Measurements from ENCODE around the gene PYCARD. TPM values are rescaled to one million over a fixed set of nuclear protein-coding genes. Genes with fewer than 3 reads are reported as not detected.

PYCARD gene
- total RNA-seq, 3 donors from 2014 or later: 39.2 to 63.4 (median 63.1) TPM

GRCh38 chr16:31225193-31225592, 22.6 kb upstream of the PYCARD start:
- Histone ChIP-seq H3K4me1 (ENCODE audit: low read depth) (no peaks in the 10 kb centered on the region), H3K4me3 (no peak overlapping the region), H3K36me3 (ENCODE audit: low read depth) (no peaks in the 10 kb centered on the region), H3K9me3 (no peaks in the 10 kb centered on the region)
- ATAC-seq (no peak), DNase-seq (no peak)
- intact Hi-C loops (cut with DNase I, micrococcal nuclease): no loop called here
- no peak for TF ChIP-seq CTCF (IDR thresholded peaks at IDR 0.05)

GRCh38 chr16:31224092-31224955, 21.8 kb upstream of the PYCARD start:
- TF ChIP-seq CTCF (IDR thresholded peaks at IDR 0.05): no peak
- Histone ChIP-seq H3K36me3 (ENCODE audit: low read depth) (no peaks in the 10 kb centered on the region), H3K4me1 (ENCODE audit: low read depth) (no peaks in the 10 kb centered on the region), H3K9me3 (no peaks in the 10 kb centered on the region), H3K4me3 (no peak overlapping the region)
- intact Hi-C loops (cut with DNase I, micrococcal nuclease): no loop called here
- no peak for DNase-seq
- no peak for ATAC-seq

GRCh38 chr16:31223044-31223443, 20.5 kb upstream of the PYCARD start:
- Histone ChIP-seq H3K36me3 (ENCODE audit: low read depth) (no peaks in the 10 kb centered on the region), H3K4me1 (ENCODE audit: low read depth) (no peaks in the 10 kb centered on the region), H3K9me3 (no peaks in the 10 kb centered on the region), H3K4me3 (no peak overlapping the region)
- DNase-seq: no peak
- intact Hi-C loops (cut with DNase I, micrococcal nuclease): no loop called here
- no peak for ATAC-seq
- TF ChIP-seq CTCF (IDR thresholded peaks at IDR 0.05): no peak

GRCh38 chr16:31221357-31222160, 19.0 kb upstream of the PYCARD start:
- Histone ChIP-seq H3K9me3 (no peaks in the 10 kb centered on the region), H3K4me3 (no peak overlapping the region), H3K4me1 (ENCODE audit: low read depth) (peaks cover 5% of the 10 kb centered on the region), H3K36me3 (ENCODE audit: low read depth) (no peaks in the 10 kb centered on the region)
- no peak for TF ChIP-seq CTCF (IDR thresholded peaks at IDR 0.05)
- DNase-seq (peak in 1 of 3 donors; percentile 48), ATAC-seq (peak; percentile 82)
- intact Hi-C loops (cut with DNase I, micrococcal nuclease): no loop called here

GRCh38 chr16:31219154-31219741, 16.7 kb upstream of the PYCARD start:
- H3K36me3 ChIP-seq (ENCODE audit: low read depth): no peaks in the 10 kb centered on the region
- H3K9me3 ChIP-seq: no peaks in the 10 kb centered on the region
- DNase-seq (no peak), ATAC-seq (no peak)
- no peak overlapping the region for H3K4me3 ChIP-seq
- TF ChIP-seq CTCF (IDR thresholded peaks at IDR 0.05): no peak
- H3K4me1 ChIP-seq (ENCODE audit: low read depth): peaks cover 26% of the 10 kb centered on the region
- intact Hi-C loops (cut with DNase I, micrococcal nuclease): no loop called here

Measured in mucosa of descending colon (tissue), 3 donors.